Tibial nerve (tissue), 4 donors: ENCODE measurements around the gene COX11.

ENCODE experiments used
- CTCF ChIP-seq, 5 experiments: fragments of 200-600 bp in 3 of 5; fragments of 450-650 bp in 2 of 5; sonication (generic) in 3 of 5; IDR thresholded peaks; one replicate each; pipeline ENCODE4 v1.5.1; 2016 to 2019; ENCODE audit warnings: antibody characterized with exemption in 5 of 5, mild to moderate bottlenecking in 3 of 5, moderate library complexity in 2 of 5
- EP300 ChIP-seq, 2 donors: sonication (generic); formaldehyde crosslinking; IDR thresholded peaks; one replicate each; pipeline ENCODE4 v1.6.1; 2017; ENCODE audit warnings: antibody characterized with exemption in 2 of 2, mild to moderate bottlenecking in 1 of 2
- POLR2A ChIP-seq, 2 donors: fragments of 450-650 bp; IDR thresholded peaks; one replicate each; pipeline ENCODE4 v1.6.1; 2017; ENCODE audit warnings: antibody characterized with exemption in 2 of 2, mild to moderate bottlenecking in 2 of 2, moderate library complexity in 2 of 2

- TF ChIP-seq CTCF (IDR thresholded peaks at IDR 0.05) (no peak), POLR2A (IDR thresholded peaks at IDR 0.05) (no peak), EP300 (IDR thresholded peaks at IDR 0.05) (no peak)
These were observed 23.7 kb downstream of the COX11 start for GRCh38 chr17:54944796-54945195.
